PC-9 (cell line): ENCODE data around the gene RRP7A. TPM values are rescaled to one million over a fixed set of nuclear protein-coding genes. Genes with fewer than 3 reads are reported as not detected.

Source experiments
- BruUV-seq: library from RNA; stranded (reverse); fragments of 400-500 nt; replicated peaks from 2 replicates; lab custom pipeline; 2021; lab: Mats Ljungman, UMichigan
- CTCF ChIA-PET: fragments of 300-600 bp; sonication (Branson Sonifier 250); formaldehyde crosslinking; loops from one replicate; lab custom pipeline; 2022; ENCODE audit warnings: antibody characterized with exemption; lab: Charles Lee
- POLR2A ChIA-PET: fragments of 300-600 bp; sonication (Branson Sonifier 250); formaldehyde crosslinking; loops from one replicate; lab custom pipeline; 2022; ENCODE audit warnings: antibody characterized with exemption; ENCODE audit not compliant: unreplicated experiment; lab: Charles Lee
- DNase-seq, 2 experiments: peaks; one replicate each; pipeline versions ENCODE4 v3.0.0 to v3.0.0-alpha.2; 2015 to 2022; ENCODE audit warnings: mixed read lengths in 1 of 2
- H2AFZ ChIP-seq: fragments of 200-600 bp; sonication (generic); 2 replicates; pipeline ENCODE4 v1.8.1; 2017; ENCODE audit warnings: antibody characterized with exemption
- H3F3A ChIP-seq: fragments of 200-600 bp; sonication (generic); 2 replicates; pipeline ENCODE4 v1.8.1; 2017; ENCODE audit warnings: antibody characterized with exemption, mild to moderate bottlenecking, low read depth; ENCODE audit not compliant: insufficient read depth
- H3K27ac ChIP-seq: fragments of 200-600 bp; sonication (generic); 2 replicates; pipeline ENCODE4 v1.6.1; 2016; ENCODE audit warnings: mixed run types
- H3K27me3 ChIP-seq: fragments of 200-600 bp; sonication (generic); 2 replicates; pipeline ENCODE4 v1.6.1; 2016; ENCODE audit warnings: low read depth, mixed run types; ENCODE audit not compliant: insufficient read depth
- H3K36me3 ChIP-seq: fragments of 200-600 bp; sonication (generic); 2 replicates; pipeline ENCODE4 v1.6.1; 2016; ENCODE audit warnings: low read depth, mixed run types
- H3K4me1 ChIP-seq: fragments of 200-600 bp; sonication (generic); replicated peaks from 2 replicates; pipeline ENCODE4 v1.6.1; 2016; ENCODE audit warnings: mixed run types; ENCODE audit not compliant: insufficient read depth
- H3K4me2 ChIP-seq: fragments of 200-600 bp; sonication (generic); 2 replicates; pipeline ENCODE4 v1.6.1; 2017; ENCODE audit warnings: mixed run types
- H3K4me3 ChIP-seq: fragments of 200-600 bp; sonication (generic); 2 replicates; pipeline ENCODE4 v1.6.1; 2016; ENCODE audit warnings: mixed run types
- H3K79me2 ChIP-seq: fragments of 200-600 bp; sonication (generic); 2 replicates; pipeline ENCODE4 v1.6.1; 2017; ENCODE audit warnings: low read depth, mixed run types
- H3K9me2 ChIP-seq: fragments of 200-600 bp; sonication (generic); 2 replicates; pipeline ENCODE4 v1.8.1; 2017; ENCODE audit warnings: mild to moderate bottlenecking; ENCODE audit not compliant: insufficient read depth
- H3K9me3 ChIP-seq: fragments of 200-600 bp; sonication (generic); 2 replicates; pipeline ENCODE4 v1.8.1; 2016; ENCODE audit warnings: low read depth; ENCODE audit not compliant: insufficient read depth
- H4K20me1 ChIP-seq: fragments of 200-600 bp; sonication (generic); 2 replicates; pipeline ENCODE4 v1.8.1; 2017; ENCODE audit not compliant: insufficient read depth
- CTCF ChIP-seq: fragments of 200-600 bp; sonication (generic); conservative IDR thresholded peaks from 2 replicates; pipeline ENCODE4 v1.6.1; 2017; ENCODE audit warnings: mixed run types, antibody characterized with exemption, mild to moderate bottlenecking, moderate library complexity
- EZH2 ChIP-seq: fragments of 200-600 bp; sonication (generic); IDR thresholded peaks from 2 replicates; pipeline ENCODE4 v1.8.0; 2017; ENCODE audit warnings: antibody characterized with exemption, low read depth
- intact Hi-C: fragments of 100-400 bp; cut with micrococcal nuclease; formaldehyde crosslinking; loops from one replicate; pipeline ENCODE4 v1.10.0; 2022; ENCODE audit not compliant: unreplicated experiment
- total RNA-seq: library from RNA; stranded (reverse); gene quantifications from 2 replicates; pipeline ENCODE4 v1.2.3, GENCODE V29; 2021

Gene RRP7A
- total RNA-seq, 1 experiment from 2014 or later, result 56.6 TPM

GRCh38 chr22:42561856-42562255 is 42.3 kb upstream of the RRP7A start:
- intact Hi-C loops, result no loop called here
- no peaks in the 10 kb centered on the region for H3K36me3 ChIP-seq
- H3K27ac ChIP-seq, result no peak overlapping the region
- no peaks in the 10 kb centered on the region for H3K9me3 ChIP-seq
- TF ChIP-seq EZH2 (no peak), CTCF (no peak)
- peaks cover 4% of the 10 kb centered on the region; the same call in 1 of the 2 replicates for H4K20me1 ChIP-seq
- no peak overlapping the region for H2AFZ ChIP-seq
- no peaks in the 10 kb centered on the region for H3K9me2 ChIP-seq
- ChIA-PET POLR2A (interaction anchor here (0.7 kb wide), 1 partner anchor 482 kb away, joined by 3 read pairs; the partner anchor contains the start of gene SMDT1), CTCF (no interaction called here)
- no peaks in the 10 kb centered on the region for H3K4me1 ChIP-seq
- no TSS peak for BruUV-seq
- no peaks in the 10 kb centered on the region for H3K79me2 ChIP-seq
- no peaks in the 10 kb centered on the region for H3K27me3 ChIP-seq
- peaks cover 14% of the 10 kb centered on the region; the same call in 1 of the 2 replicates for H3F3A ChIP-seq
- H3K4me3 ChIP-seq, result no peak overlapping the region
- H3K4me2 ChIP-seq, result no peak overlapping the region
- peak in 1 of 2 experiments; percentile 21 for DNase-seq

DNA sequence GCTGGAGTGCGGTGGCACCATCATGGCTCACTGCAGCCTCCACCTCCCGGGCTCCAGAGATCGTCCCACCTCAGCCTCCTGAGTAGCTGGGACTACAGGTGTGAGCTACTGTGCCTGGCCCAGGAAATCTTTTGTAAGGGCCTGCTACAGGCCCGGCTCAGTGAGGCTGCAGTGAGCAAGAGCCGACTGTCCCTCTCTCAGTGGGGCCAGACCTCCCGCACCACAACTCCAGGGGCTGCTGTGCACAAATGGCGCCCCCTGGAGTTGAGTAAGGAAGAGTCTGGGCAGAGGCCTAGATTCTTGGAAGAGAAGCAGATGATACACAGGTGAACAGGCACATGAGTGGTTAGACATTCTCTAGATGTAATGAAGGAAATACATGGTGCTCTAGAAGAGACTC is 41.2 kb upstream of the RRP7A start:
- TF ChIP-seq EZH2, result no peak
- TF ChIP-seq CTCF, result peak; percentile 61; the same call in 1 of the 2 replicates
- no peak overlapping the region for H3K4me3 ChIP-seq
- POLR2A ChIA-PET, result interaction anchor here (0.5 kb wide), 2 partner anchors 24 to 54 kb away, joined by 3 to 7 read pairs; partner anchors contain the start of gene POLDIP3

DNA sequence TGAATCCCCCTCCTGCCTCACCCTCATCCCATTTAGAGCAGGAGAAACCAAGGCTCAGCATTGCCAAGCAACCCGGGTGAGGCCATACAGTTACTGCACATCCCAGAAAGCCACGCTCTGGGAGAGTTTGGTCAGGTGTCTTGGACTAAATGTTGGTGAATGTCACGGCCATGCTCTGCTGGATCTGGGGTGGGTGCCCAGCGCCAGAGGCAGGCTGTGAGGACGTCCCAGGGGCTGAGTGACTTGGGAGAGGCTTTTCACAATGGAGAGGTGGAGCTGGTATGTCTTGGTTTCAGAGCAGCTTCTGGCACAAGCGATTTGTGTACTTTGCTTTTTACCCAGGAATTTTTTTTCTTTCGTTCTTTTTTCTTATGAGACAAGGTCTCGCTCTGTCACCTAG is 40.8 kb upstream of the RRP7A start:
- H3K36me3 ChIP-seq, result no peaks in the 10 kb centered on the region
- intact Hi-C loops, result no loop called here
- H2AFZ ChIP-seq, result no peak overlapping the region
- ChIA-PET POLR2A (interaction anchor here (0.6 kb wide), 1 partner anchor 614 kb away, joined by 4 read pairs; the partner anchor contains the start of gene CENPM), CTCF (no interaction called here)
- no peaks in the 10 kb centered on the region for H3K9me2 ChIP-seq
- no peak overlapping the region for H3K4me2 ChIP-seq
- peaks cover 14% of the 10 kb centered on the region; the same call in 1 of the 2 replicates for H3F3A ChIP-seq
- no peak overlapping the region for H3K27ac ChIP-seq
- no peaks in the 10 kb centered on the region for H3K27me3 ChIP-seq
- H3K9me3 ChIP-seq, result no peaks in the 10 kb centered on the region
- peaks cover 4% of the 10 kb centered on the region; the same call in 1 of the 2 replicates for H4K20me1 ChIP-seq
- DNase-seq, result no peak
- TF ChIP-seq CTCF, result no peak
- TF ChIP-seq EZH2, result no peak
- BruUV-seq, result no TSS peak
- H3K4me3 ChIP-seq, result no peak overlapping the region
- H3K4me1 ChIP-seq, result no peaks in the 10 kb centered on the region
- no peaks in the 10 kb centered on the region for H3K79me2 ChIP-seq

More for the DNA sequence above, 41.2 kb upstream of the RRP7A start:
- Histone ChIP-seq H3K79me2 (no peaks in the 10 kb centered on the region), H3K9me2 (no peaks in the 10 kb centered on the region), H3K36me3 (no peaks in the 10 kb centered on the region), H3K27ac (no peak overlapping the region), H4K20me1 (peaks cover 4% of the 10 kb centered on the region; the same call in 1 of the 2 replicates), H2AFZ (no peak overlapping the region), H3K4me1 (no peaks in the 10 kb centered on the region), H3K4me2 (no peak overlapping the region), H3K27me3 (no peaks in the 10 kb centered on the region), H3F3A (peaks cover 14% of the 10 kb centered on the region; the same call in 1 of the 2 replicates), H3K9me3 (no peaks in the 10 kb centered on the region)
- intact Hi-C loops, result no loop called here
- CTCF ChIA-PET, result interaction anchor here (0.5 to 0.6 kb wide), 2 partner anchors 115 to 798 kb away, joined by 5 to 7 read pairs; no protein-coding TSS in a partner anchor
- BruUV-seq, result no TSS peak
- no peak for DNase-seq
